HAP-1 (cell line): Measurements from ENCODE around the gene HAPLN2.
A peak's percentile ranks its signal among the peaks of the same experiment; 100 is the strongest.

Source experiments
- DNase-seq, 2 experiments: peaks; one replicate each; pipeline ENCODE4 v3.0.0-alpha.2; 2016 to 2020; ENCODE audit warnings: low spot score in 2 of 2
- H3K27me3 ChIP-seq: fragments of 250-450 bp; sonication (Bioruptor Pico); 2 replicates; pipeline ENCODE4 v1.5.1; 2020; ENCODE audit warnings: low read depth, mild to moderate bottlenecking, moderate library complexity
- H3K36me3 ChIP-seq: fragments of 250-450 bp; sonication (Bioruptor Pico); replicated peaks from 2 replicates; pipeline ENCODE4 v1.5.1; 2020; ENCODE audit warnings: mild to moderate bottlenecking
- H3K4me1 ChIP-seq: fragments of 250-450 bp; sonication (Bioruptor Pico); 2 replicates; pipeline ENCODE4 v1.5.1; 2020; ENCODE audit warnings: mild to moderate bottlenecking
- H3K4me3 ChIP-seq: fragments of 250-450 bp; sonication (Bioruptor Pico); 2 replicates; pipeline ENCODE4 v1.5.1; 2020; ENCODE audit warnings: mild to moderate bottlenecking, moderate library complexity
- H3K9me3 ChIP-seq: fragments of 250-450 bp; sonication (Bioruptor Pico); 2 replicates; pipeline ENCODE4 v1.5.1; 2020; ENCODE audit warnings: mild to moderate bottlenecking, moderate library complexity
- in situ Hi-C: fragments of 300-500 bp; cut with MboI; formaldehyde crosslinking; loops from 3 replicates; pipeline ENCODE4 v1.14.3; 2020; ENCODE audit warnings: low sequenced_read_pairs, inconsistent platforms, mixed read lengths

The HAPLN2 gene

GRCh38 chr1:156640842-156641706, 21.9 kb downstream of the HAPLN2 start:
- in situ Hi-C loops, result no loop called here
- H3K4me1 ChIP-seq, result no peaks in the 10 kb centered on the region; the same call in 1 of the 2 replicates
- H3K27me3 ChIP-seq, result peaks cover 11% of the 10 kb centered on the region
- DNase-seq, result no peak
- no peaks in the 10 kb centered on the region for H3K36me3 ChIP-seq
- peak overlapping the region; percentile 26 for H3K4me3 ChIP-seq
- no peaks in the 10 kb centered on the region for H3K9me3 ChIP-seq

DNA sequence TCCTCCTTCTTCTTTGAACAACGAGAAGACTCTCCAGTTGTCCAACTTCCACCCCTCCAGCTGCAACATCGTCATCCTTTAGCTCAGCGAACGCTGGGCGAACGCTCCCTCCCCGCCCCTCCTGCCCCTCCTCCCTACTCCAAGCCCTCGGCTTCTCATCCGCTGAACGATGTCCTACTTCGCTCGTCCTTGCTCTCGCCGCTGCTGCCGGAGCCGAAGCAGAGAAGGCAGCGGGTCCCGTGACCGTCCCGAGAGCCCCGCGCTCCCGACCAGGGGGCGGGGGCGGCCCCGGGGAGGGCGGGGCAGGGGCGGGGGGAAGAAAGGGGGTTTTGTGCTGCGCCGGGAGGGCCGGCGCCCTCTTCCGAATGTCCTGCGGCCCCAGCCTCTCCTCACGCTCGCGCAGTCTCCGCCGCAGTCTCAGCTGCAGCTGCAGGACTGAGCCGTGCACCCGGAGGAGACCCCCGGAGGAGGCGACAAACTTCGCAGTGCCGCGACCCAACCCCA, 22.6 kb downstream of the HAPLN2 start, which contains the start of gene BCAN:
Gene BCAN, plus strand, starts transcription at position 357 of the 504 bp plus-strand sequence. CDS start 3,938 bp downstream, outside the sequence.
- H3K9me3 ChIP-seq, result no peaks in the 10 kb centered on the region
- in situ Hi-C loops, result no loop called here
- H3K36me3 ChIP-seq, result no peaks in the 10 kb centered on the region
- H3K27me3 ChIP-seq, result peaks cover 10% of the 10 kb centered on the region
- peak within 1 kb of the TSS; percentile 26 for H3K4me3 ChIP-seq
- DNase-seq, result peak; percentile 51 to 77
- no peaks in the 10 kb centered on the region; the same call in 1 of the 2 replicates for H3K4me1 ChIP-seq

DNA sequence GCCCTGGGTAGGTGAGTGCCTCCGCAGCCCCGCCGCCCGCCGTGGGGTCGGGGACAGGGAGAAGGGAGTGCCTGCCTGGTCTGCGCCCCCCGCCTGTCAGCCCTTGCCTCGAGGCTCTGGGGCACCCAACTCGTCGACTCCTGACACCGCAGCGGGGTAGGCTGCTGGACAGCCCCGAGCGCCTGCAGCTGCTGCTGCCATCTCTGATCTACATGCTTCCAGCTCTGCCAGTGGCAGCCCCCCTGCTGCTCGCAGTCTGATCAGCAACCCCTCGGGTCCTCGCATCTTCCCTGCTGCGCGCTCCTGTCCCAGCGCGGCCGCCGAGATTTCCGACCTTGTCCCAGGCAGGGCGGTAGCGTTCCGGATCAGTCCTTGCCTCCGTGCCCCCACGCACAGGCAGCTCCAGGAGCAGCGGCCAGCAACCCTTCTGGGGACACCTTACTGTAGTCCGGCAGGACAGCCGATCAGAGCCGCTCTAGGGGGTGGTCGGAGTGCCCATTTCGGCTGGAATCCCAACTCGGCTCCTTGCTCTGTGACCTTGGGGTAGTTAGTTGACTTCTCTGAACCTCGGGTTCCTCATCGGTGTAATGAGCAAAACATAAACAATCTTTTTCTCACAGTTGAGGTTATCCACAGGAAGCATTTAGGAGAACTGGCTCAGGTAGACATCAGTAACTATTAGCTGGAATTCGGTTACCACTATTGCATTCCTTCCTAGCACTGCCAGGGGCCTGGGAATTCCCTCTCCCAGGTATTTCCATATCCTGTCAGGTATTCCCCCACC, 23.2 kb downstream of the HAPLN2 start:
- peaks cover 8% of the 10 kb centered on the region for H3K27me3 ChIP-seq
- H3K4me1 ChIP-seq, result no peaks in the 10 kb centered on the region; the same call in 1 of the 2 replicates
- no peaks in the 10 kb centered on the region for H3K36me3 ChIP-seq
- no peak for DNase-seq
- in situ Hi-C loops, result no loop called here
- no peaks in the 10 kb centered on the region for H3K9me3 ChIP-seq
- H3K4me3 ChIP-seq, result peak overlapping the region; percentile 26

- no peak overlapping the region for H3K4me3 ChIP-seq
- H3K27me3 ChIP-seq, result peaks cover 7% of the 10 kb centered on the region
- H3K4me1 ChIP-seq, result no peaks in the 10 kb centered on the region; the same call in 1 of the 2 replicates
- H3K9me3 ChIP-seq, result no peaks in the 10 kb centered on the region
- in situ Hi-C loops, result no loop called here
- no peak for DNase-seq
- no peaks in the 10 kb centered on the region for H3K36me3 ChIP-seq
Measured at GRCh38 chr1:156643049-156643777, 24.0 kb downstream of the HAPLN2 start.

- in situ Hi-C loops, result no loop called here
- H3K9me3 ChIP-seq, result no peaks in the 10 kb centered on the region
- H3K4me1 ChIP-seq, result no peaks in the 10 kb centered on the region; the same call in 1 of the 2 replicates
- H3K4me3 ChIP-seq, result no peak overlapping the region
- H3K27me3 ChIP-seq, result peaks cover 4% of the 10 kb centered on the region
- no peaks in the 10 kb centered on the region for H3K36me3 ChIP-seq
- DNase-seq, result no peak
Measured at GRCh38 chr1:156643778-156644092, 24.5 kb downstream of the HAPLN2 start.

DNA sequence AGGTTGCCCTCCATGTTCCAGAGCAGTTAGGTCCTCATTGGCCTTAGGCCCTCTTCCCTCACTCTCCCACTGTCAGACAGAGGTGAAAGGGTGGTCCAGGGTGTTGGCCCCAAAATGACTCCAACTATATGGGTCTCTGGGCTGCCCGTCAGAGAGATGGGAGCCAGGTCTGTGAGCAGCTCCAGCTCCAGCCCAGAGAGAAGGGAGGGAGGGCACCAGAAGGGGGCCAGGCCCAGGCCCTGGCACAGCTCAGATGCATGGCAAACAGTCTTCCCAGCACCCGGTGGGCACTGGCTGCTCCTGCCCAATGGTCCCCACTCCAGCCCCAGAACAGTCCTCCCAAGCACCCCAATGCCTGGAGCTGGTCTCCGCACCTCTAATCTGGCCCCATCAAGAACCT, 24.9 kb downstream of the HAPLN2 start:
- peaks cover 4% of the 10 kb centered on the region for H3K27me3 ChIP-seq

GRCh38 chr1:156644640-156645039, 25.4 kb downstream of the HAPLN2 start:
- no peak overlapping the region for H3K4me3 ChIP-seq
- peaks cover 4% of the 10 kb centered on the region for H3K27me3 ChIP-seq
- no peak for DNase-seq

More for the DNA sequence above, 24.9 kb downstream of the HAPLN2 start:
- H3K36me3 ChIP-seq, result no peaks in the 10 kb centered on the region
- no peak overlapping the region for H3K4me3 ChIP-seq
- no peak for DNase-seq
- no peaks in the 10 kb centered on the region for H3K9me3 ChIP-seq
- H3K4me1 ChIP-seq, result no peaks in the 10 kb centered on the region; the same call in 1 of the 2 replicates
- in situ Hi-C loops, result no loop called here

DNA sequence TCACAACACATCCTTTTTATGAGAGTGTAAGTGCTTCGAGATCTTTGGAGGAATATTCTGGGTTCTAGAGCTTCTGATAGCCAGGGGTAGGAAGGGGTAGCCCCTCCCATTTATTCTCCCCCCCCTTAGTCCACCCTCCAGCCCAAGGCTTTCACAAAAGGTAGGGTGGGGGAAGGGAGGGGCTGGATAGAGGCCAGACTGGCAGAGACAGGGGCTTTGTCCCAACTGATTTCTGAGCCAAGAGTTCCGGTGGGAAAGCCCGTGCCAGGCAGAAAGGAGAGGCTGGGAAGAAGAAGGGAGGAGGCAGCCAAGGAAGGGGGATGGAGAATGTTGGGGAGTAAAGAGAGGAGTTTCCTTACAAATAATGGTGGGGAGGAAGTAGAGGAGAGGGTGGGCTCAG, 25.8 kb downstream of the HAPLN2 start:
- in situ Hi-C loops, result no loop called here
- H3K27me3 ChIP-seq, result peaks cover 4% of the 10 kb centered on the region
- no peaks in the 10 kb centered on the region for H3K36me3 ChIP-seq
- no peaks in the 10 kb centered on the region; the same call in 1 of the 2 replicates for H3K4me1 ChIP-seq
- no peak for DNase-seq
- no peaks in the 10 kb centered on the region for H3K9me3 ChIP-seq
- H3K4me3 ChIP-seq, result no peak overlapping the region

More at GRCh38 chr1:156644640-156645039, 25.4 kb downstream of the HAPLN2 start:
- Histone ChIP-seq H3K4me1 (no peaks in the 10 kb centered on the region; the same call in 1 of the 2 replicates), H3K9me3 (no peaks in the 10 kb centered on the region), H3K36me3 (no peaks in the 10 kb centered on the region)
- in situ Hi-C loops, result no loop called here

DNA sequence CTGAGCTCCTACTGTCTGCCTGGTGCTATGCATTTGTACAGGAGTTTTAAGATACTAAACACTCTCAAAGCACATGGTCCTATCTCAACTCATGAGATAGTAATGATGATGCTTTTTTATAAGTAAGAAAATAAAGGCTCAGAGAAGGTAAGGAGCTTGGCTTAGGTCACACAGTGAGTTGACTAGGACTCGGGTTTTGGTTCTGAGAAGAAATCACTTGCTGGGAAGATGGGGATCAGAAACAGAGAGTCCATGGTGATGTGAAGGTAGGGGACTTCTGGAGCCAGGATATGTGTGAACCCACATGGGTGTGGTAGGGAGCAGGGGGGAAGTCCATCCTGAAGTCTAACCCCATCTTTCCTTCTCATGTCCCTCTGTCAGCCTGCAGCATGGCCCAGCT, 26.5 kb downstream of the HAPLN2 start:
- H3K9me3 ChIP-seq, result no peaks in the 10 kb centered on the region
- no peaks in the 10 kb centered on the region; the same call in 1 of the 2 replicates for H3K4me1 ChIP-seq
- no peak for DNase-seq
- H3K27me3 ChIP-seq, result peaks cover 7% of the 10 kb centered on the region
- no peak overlapping the region for H3K4me3 ChIP-seq
- in situ Hi-C loops, result no loop called here
- H3K36me3 ChIP-seq, result no peaks in the 10 kb centered on the region

- in situ Hi-C loops, result no loop called here
- Histone ChIP-seq H3K27me3 (peaks cover 11% of the 10 kb centered on the region), H3K36me3 (no peaks in the 10 kb centered on the region), H3K4me3 (no peak overlapping the region), H3K4me1 (no peaks in the 10 kb centered on the region), H3K9me3 (no peaks in the 10 kb centered on the region)
- DNase-seq, result no peak
Measured at GRCh38 chr1:156646738-156647211, 27.6 kb downstream of the HAPLN2 start.

DNA sequence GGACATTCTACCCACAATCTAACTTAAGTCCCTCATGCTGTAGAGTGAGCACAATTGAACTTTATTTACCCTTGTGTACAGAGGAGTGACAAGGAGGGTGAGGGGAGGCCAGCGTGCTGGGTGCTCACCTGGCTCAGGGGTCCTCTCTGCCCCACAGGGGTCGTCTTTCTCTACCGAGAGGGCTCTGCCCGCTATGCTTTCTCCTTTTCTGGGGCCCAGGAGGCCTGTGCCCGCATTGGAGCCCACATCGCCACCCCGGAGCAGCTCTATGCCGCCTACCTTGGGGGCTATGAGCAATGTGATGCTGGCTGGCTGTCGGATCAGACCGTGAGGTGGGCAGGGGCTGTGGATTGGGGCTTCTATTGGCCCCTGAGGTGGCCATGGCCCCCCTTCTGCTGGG, 28.1 kb downstream of the HAPLN2 start:
- Histone ChIP-seq H3K9me3 (no peaks in the 10 kb centered on the region), H3K27me3 (peaks cover 11% of the 10 kb centered on the region), H3K36me3 (no peaks in the 10 kb centered on the region), H3K4me3 (no peak overlapping the region), H3K4me1 (no peaks in the 10 kb centered on the region)
- in situ Hi-C loops, result no loop called here
- DNase-seq, result no peak

- in situ Hi-C loops, result no loop called here
- no peaks in the 10 kb centered on the region for H3K4me1 ChIP-seq
- peaks cover 11% of the 10 kb centered on the region for H3K27me3 ChIP-seq
- H3K36me3 ChIP-seq, result no peaks in the 10 kb centered on the region
- no peak for DNase-seq
- no peaks in the 10 kb centered on the region for H3K9me3 ChIP-seq
- H3K4me3 ChIP-seq, result no peak overlapping the region
Measured at GRCh38 chr1:156648496-156648895, 29.3 kb downstream of the HAPLN2 start.

DNA sequence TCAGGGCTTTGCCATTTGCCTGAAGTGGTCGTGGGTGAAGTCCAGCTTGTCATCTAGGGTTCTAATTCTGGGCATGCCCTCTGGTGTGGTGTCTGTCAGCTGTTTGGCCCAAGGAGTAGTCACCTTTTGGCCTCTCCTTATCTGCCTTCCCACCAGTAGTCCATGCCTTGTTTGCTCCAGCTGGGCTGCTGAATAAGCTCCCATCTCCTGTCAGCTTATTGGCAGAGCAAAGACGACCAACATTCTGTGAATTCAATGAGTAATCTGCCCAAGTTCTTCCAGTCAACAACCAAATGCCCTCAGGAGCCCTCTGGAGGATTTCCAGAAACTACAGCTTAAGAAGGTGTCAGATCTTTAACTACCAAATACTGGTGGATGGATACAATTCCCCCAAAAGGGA, 29.7 kb downstream of the HAPLN2 start:
- Histone ChIP-seq H3K4me1 (no peaks in the 10 kb centered on the region), H3K9me3 (no peaks in the 10 kb centered on the region), H3K36me3 (no peaks in the 10 kb centered on the region), H3K27me3 (peaks cover 11% of the 10 kb centered on the region), H3K4me3 (no peak overlapping the region)
- no peak for DNase-seq
- in situ Hi-C loops, result no loop called here
